Measurements from ENCODE around the gene IL12RB1. TPM values are rescaled to one million over a fixed set of nuclear protein-coding genes. Genes with fewer than 3 reads are reported as not detected.

Gene IL12RB1
- total RNA-seq, 1 experiment from 2014 or later, result not detected

- H3K9ac ChIP-seq (ENCODE audit: low read length), result no peak overlapping the region
- no peak overlapping the region for H2AFZ ChIP-seq (ENCODE audit: low read depth, low read length, poor library complexity, severe bottlenecking)
- H4K20me1 ChIP-seq (ENCODE audit: insufficient read depth), result no peaks in the 10 kb centered on the region
- no peak overlapping the region for H3K27ac ChIP-seq (ENCODE audit: low read depth, low read length)
- peaks cover 10 to 23% of the 10 kb centered on the region in 2 experiments; a peak in 3 of 4 replicates for H3K4me1 ChIP-seq (ENCODE audit: control insufficient read depth in 1 of 2, insufficient read depth in 2 of 2, low read length in 2 of 2)
- DNase-seq (ENCODE audit: low read depth, low spot score) (no peak), ATAC-seq (no peak)
- H3K27me3 ChIP-seq (ENCODE audit: insufficient read depth, low read length), result no peaks in the 10 kb centered on the region
- intact Hi-C loops (cut with micrococcal nuclease), result no loop called here
- ChIA-PET RAD21 (ENCODE audit: low non-redundant PET in 1 of 2, low total read pairs in 2 of 2, uncharacterized antibody in 2 of 2, unreplicated experiment in 2 of 2) (no interaction called here), POLR2A (no interaction called here), CTCF (no interaction called here)
- H3K4me3 ChIP-seq (replicated peaks in 1 of 2; ENCODE audit: low read depth in 1 of 2, low read length in 2 of 2), result no peak overlapping the region
- H3K9me2 ChIP-seq (ENCODE audit: insufficient read depth), result no peaks in the 10 kb centered on the region
- H3K4me2 ChIP-seq (ENCODE audit: low read length), result no peak overlapping the region
- no peaks in the 10 kb centered on the region for H3K36me3 ChIP-seq (ENCODE audit: control insufficient read depth in 1 of 2, insufficient read depth in 2 of 2, low read length in 2 of 2)
- TF ChIP-seq ZNF274 (IDR thresholded peaks at IDR 0.05; ENCODE audit: low read depth, low read length), result no peak
- peak in 2 of 3 experiments; percentile 4 to 17; a peak in 1 of 6 replicates for TF ChIP-seq CTCF (IDR thresholded peaks at IDR 0.05 in 2 of 3, conservative IDR thresholded peaks at IDR 0.05 in 1 of 3; ENCODE audit: borderline replicate concordance in 1 of 3, insufficient read depth in 1 of 3, low read depth in 2 of 3, low read length in 2 of 3)
- no peak for TF ChIP-seq SIN3A (IDR thresholded peaks at IDR 0.05; ENCODE audit: low read depth)
- no peaks in the 10 kb centered on the region for H3K9me3 ChIP-seq (ENCODE audit: control insufficient read depth in 1 of 2, insufficient read depth in 1 of 2, low read depth in 1 of 2, low read length in 2 of 2)
- no TSS peak for BruUV-seq (replicated peaks)
- H3K79me2 ChIP-seq (ENCODE audit: insufficient read depth, low read length), result no peaks in the 10 kb centered on the region
Observed at GRCh38 chr19:18063463-18063862, 23.3 kb downstream of the IL12RB1 start.

GRCh38 chr19:18062028-18062427 lies 24.7 kb downstream of the IL12RB1 start:
- ATAC-seq (no peak), DNase-seq (ENCODE audit: low read depth, low spot score) (no peak)
- Histone ChIP-seq H3K9me3 (ENCODE audit: control insufficient read depth in 1 of 2, insufficient read depth in 1 of 2, low read depth in 1 of 2, low read length in 2 of 2) (no peaks in the 10 kb centered on the region), H3K27ac (ENCODE audit: low read depth, low read length) (no peak overlapping the region), H3K4me3 (replicated peaks in 1 of 2; ENCODE audit: low read depth in 1 of 2, low read length in 2 of 2) (no peak overlapping the region), H3K4me2 (ENCODE audit: low read length) (peak overlapping the region; percentile 6; the same call in 1 of the 2 replicates), H3K9me2 (ENCODE audit: insufficient read depth) (no peaks in the 10 kb centered on the region), H4K20me1 (ENCODE audit: insufficient read depth) (no peaks in the 10 kb centered on the region), H3K79me2 (ENCODE audit: insufficient read depth, low read length) (no peaks in the 10 kb centered on the region), H3K27me3 (ENCODE audit: insufficient read depth, low read length) (no peaks in the 10 kb centered on the region), H3K4me1 (ENCODE audit: control insufficient read depth in 1 of 2, insufficient read depth in 2 of 2, low read length in 2 of 2) (peaks cover 13 to 33% of the 10 kb centered on the region in 2 experiments; a peak in 3 of 4 replicates), H3K36me3 (ENCODE audit: control insufficient read depth in 1 of 2, insufficient read depth in 2 of 2, low read length in 2 of 2) (no peaks in the 10 kb centered on the region), H3K9ac (ENCODE audit: low read length) (no peak overlapping the region), H2AFZ (ENCODE audit: low read depth, low read length, poor library complexity, severe bottlenecking) (no peak overlapping the region)
- POLR2A ChIA-PET, result no interaction called here
- CTCF ChIA-PET, result interaction anchor here (0.9 kb wide), 1 partner anchor 64 kb away, joined by 6 read pairs; no protein-coding TSS in a partner anchor
- intact Hi-C loops (cut with micrococcal nuclease), result no loop called here
- BruUV-seq (replicated peaks), result no TSS peak
- RAD21 ChIA-PET (ENCODE audit: low non-redundant PET in 1 of 2, low total read pairs in 2 of 2, uncharacterized antibody in 2 of 2, unreplicated experiment in 2 of 2), result no interaction called here
- TF ChIP-seq SRF (IDR thresholded peaks at IDR 0.05; ENCODE audit: low read depth) (no peak), SP1 (IDR thresholded peaks at IDR 0.05; ENCODE audit: low read depth) (no peak), REST (IDR thresholded peaks at IDR 0.05; ENCODE audit: low read depth) (no peak), CTCF (IDR thresholded peaks at IDR 0.05 in 2 of 3, conservative IDR thresholded peaks at IDR 0.05 in 1 of 3; ENCODE audit: borderline replicate concordance in 1 of 3, insufficient read depth in 1 of 3, low read depth in 2 of 3, low read length in 2 of 3) (no peak), ATF3 (IDR thresholded peaks at IDR 0.05) (no peak), JUND (IDR thresholded peaks at IDR 0.05) (no peak), POLR2AphosphoS5 (IDR thresholded peaks at IDR 0.05; ENCODE audit: low read depth, low read length) (no peak), ZFX (IDR thresholded peaks at IDR 0.05) (no peak), EZH2phosphoT487 (IDR thresholded peaks at IDR 0.05; ENCODE audit: borderline replicate concordance) (no peak), POLR2A (IDR thresholded peaks at IDR 0.05; ENCODE audit: borderline replicate concordance, extremely low read depth, insufficient read depth, insufficient read length) (no peak), CBX3 (IDR thresholded peaks at IDR 0.05; ENCODE audit: low read depth) (no peak)

Data from HCT116 (cell line).